ENCODE results near the gene PLP1.

DNA sequence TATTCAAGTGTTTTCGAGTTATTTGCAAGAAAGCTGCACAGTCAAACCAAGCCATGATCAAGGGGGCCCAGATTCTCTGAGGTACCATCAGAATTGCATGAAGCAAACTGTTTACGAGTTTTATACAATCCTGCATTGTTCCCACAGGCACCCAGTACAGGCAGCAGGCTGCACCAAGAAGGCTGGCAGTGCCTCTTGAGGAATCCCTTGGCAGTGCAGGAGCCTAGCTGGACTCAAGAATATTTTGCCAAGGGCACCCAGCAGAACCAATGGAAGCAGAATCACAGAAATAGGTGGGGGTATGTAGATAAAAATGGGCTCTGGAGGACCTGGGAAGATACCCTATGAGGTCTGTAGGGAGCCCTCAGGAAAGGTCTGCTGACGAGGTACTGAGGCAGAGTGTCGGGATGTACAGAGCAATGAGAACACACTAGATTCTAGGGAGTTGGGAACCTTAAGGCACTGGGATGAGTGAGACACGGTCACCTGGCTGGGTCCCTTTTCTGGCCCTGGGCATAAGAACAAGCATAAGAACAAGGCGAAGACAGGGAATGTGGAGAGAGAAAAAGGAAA is 2.5 kb upstream of the PLP1 start:
- TF ChIP-seq, protein P1, sequence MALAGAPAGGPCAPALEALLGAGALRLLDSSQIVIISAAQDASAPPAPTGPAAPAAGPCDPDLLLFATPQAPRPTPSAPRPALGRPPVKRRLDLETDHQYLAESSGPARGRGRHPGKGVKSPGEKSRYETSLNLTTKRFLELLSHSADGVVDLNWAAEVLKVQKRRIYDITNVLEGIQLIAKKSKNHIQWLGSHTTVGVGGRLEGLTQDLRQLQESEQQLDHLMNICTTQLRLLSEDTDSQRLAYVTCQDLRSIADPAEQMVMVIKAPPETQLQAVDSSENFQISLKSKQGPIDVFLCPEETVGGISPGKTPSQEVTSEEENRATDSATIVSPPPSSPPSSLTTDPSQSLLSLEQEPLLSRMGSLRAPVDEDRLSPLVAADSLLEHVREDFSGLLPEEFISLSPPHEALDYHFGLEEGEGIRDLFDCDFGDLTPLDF (CRISPR knock-in tag; IDR thresholded peaks at IDR 0.05), result no peak
- TF ChIP-seq, protein P2, sequence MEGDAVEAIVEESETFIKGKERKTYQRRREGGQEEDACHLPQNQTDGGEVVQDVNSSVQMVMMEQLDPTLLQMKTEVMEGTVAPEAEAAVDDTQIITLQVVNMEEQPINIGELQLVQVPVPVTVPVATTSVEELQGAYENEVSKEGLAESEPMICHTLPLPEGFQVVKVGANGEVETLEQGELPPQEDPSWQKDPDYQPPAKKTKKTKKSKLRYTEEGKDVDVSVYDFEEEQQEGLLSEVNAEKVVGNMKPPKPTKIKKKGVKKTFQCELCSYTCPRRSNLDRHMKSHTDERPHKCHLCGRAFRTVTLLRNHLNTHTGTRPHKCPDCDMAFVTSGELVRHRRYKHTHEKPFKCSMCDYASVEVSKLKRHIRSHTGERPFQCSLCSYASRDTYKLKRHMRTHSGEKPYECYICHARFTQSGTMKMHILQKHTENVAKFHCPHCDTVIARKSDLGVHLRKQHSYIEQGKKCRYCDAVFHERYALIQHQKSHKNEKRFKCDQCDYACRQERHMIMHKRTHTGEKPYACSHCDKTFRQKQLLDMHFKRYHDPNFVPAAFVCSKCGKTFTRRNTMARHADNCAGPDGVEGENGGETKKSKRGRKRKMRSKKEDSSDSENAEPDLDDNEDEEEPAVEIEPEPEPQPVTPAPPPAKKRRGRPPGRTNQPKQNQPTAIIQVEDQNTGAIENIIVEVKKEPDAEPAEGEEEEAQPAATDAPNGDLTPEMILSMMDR (IDR thresholded peaks at IDR 0.05), result no peak
- TF ChIP-seq, protein P3, sequence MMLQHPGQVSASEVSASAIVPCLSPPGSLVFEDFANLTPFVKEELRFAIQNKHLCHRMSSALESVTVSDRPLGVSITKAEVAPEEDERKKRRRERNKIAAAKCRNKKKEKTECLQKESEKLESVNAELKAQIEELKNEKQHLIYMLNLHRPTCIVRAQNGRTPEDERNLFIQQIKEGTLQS (CRISPR knock-in tag; conservative IDR thresholded peaks at IDR 0.05), result no peak
- TF ChIP-seq, protein P4, sequence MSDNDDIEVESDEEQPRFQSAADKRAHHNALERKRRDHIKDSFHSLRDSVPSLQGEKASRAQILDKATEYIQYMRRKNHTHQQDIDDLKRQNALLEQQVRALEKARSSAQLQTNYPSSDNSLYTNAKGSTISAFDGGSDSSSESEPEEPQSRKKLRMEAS (CRISPR knock-in tag; IDR thresholded peaks at IDR 0.05), result no peak
- TF ChIP-seq, protein P5, sequence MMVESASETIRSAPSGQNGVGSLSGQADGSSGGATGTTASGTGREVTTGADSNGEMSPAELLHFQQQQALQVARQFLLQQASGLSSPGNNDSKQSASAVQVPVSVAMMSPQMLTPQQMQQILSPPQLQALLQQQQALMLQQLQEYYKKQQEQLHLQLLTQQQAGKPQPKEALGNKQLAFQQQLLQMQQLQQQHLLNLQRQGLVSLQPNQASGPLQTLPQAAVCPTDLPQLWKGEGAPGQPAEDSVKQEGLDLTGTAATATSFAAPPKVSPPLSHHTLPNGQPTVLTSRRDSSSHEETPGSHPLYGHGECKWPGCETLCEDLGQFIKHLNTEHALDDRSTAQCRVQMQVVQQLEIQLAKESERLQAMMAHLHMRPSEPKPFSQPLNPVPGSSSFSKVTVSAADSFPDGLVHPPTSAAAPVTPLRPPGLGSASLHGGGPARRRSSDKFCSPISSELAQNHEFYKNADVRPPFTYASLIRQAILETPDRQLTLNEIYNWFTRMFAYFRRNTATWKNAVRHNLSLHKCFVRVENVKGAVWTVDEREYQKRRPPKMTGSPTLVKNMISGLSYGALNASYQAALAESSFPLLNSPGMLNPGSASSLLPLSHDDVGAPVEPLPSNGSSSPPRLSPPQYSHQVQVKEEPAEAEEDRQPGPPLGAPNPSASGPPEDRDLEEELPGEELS (CRISPR knock-in tag; IDR thresholded peaks at IDR 0.05), result no peak
- TF ChIP-seq, protein P6, sequence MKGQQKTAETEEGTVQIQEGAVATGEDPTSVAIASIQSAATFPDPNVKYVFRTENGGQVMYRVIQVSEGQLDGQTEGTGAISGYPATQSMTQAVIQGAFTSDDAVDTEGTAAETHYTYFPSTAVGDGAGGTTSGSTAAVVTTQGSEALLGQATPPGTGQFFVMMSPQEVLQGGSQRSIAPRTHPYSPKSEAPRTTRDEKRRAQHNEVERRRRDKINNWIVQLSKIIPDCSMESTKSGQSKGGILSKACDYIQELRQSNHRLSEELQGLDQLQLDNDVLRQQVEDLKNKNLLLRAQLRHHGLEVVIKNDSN (CRISPR knock-in tag; IDR thresholded peaks at IDR 0.05), result no peak
- TF ChIP-seq SP1 (CRISPR knock-in tag; conservative IDR thresholded peaks at IDR 0.05) (no peak), ZNF263 (CRISPR knock-in tag; IDR thresholded peaks at IDR 0.05; ENCODE audit: low read depth) (no peak), NR3C1 (CRISPR knock-in tag; conservative IDR thresholded peaks at IDR 0.05; ENCODE audit: low read depth) (no peak), ZNF232 (CRISPR knock-in tag; IDR thresholded peaks at IDR 0.05) (no peak), ZNF121 (CRISPR knock-in tag; IDR thresholded peaks at IDR 0.05) (no peak), CREM (CRISPR knock-in tag; IDR thresholded peaks at IDR 0.05) (no peak)
- TF ChIP-seq, protein P7, sequence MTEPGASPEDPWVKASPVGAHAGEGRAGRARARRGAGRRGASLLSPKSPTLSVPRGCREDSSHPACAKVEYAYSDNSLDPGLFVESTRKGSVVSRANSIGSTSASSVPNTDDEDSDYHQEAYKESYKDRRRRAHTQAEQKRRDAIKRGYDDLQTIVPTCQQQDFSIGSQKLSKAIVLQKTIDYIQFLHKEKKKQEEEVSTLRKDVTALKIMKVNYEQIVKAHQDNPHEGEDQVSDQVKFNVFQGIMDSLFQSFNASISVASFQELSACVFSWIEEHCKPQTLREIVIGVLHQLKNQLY (CRISPR knock-in tag; IDR thresholded peaks at IDR 0.05), result no peak

Measured in WTC11 (cell line).